ENCODE results near the gene THPO.

Gene THPO

GRCh38 chr3:184362668-184363546 is 15.1 kb downstream of the THPO start:
- DNase-seq (ENCODE audit: low read depth): peak; percentile 92

GRCh38 chr3:184361932-184362667 is 15.9 kb downstream of the THPO start:
- DNase-seq (ENCODE audit: low read depth): no peak

GRCh38 chr3:184361532-184361931 is 16.5 kb downstream of the THPO start, which contains the start of the genes CLCN2 and POLR2H:
Gene CLCN2 (minus strand): TSS chr3:184361605. CDS start chr3:184361479, 126 bp downstream.
Gene POLR2H (plus strand): TSS chr3:184361710. CDS start chr3:184363493, 1,783 bp downstream.
- DNase-seq (ENCODE audit: low read depth): no peak

GRCh38 chr3:184360929-184361531 is 17.0 kb downstream of the THPO start:
- no peak for DNase-seq (ENCODE audit: low read depth)

GRCh38 chr3:184360070-184360928 is 17.7 kb downstream of the THPO start:
- DNase-seq (ENCODE audit: low read depth): no peak

GRCh38 chr3:184359610-184360009 is 18.4 kb downstream of the THPO start:
- no peak for DNase-seq (ENCODE audit: low read depth)

GRCh38 chr3:184358921-184359350 is 19.1 kb downstream of the THPO start:
- no peak for DNase-seq (ENCODE audit: low read depth)

GRCh38 chr3:184358124-184358767 is 19.8 kb downstream of the THPO start:
- no peak for DNase-seq (ENCODE audit: low read depth)

- DNase-seq (ENCODE audit: low read depth): no peak
Observed at GRCh38 chr3:184357248-184358123, 20.5 kb downstream of the THPO start.

- no peak for DNase-seq (ENCODE audit: low read depth)
Observed at GRCh38 chr3:184355261-184356040, 22.6 kb downstream of the THPO start.

GRCh38 chr3:184354754-184355153 is 23.3 kb downstream of the THPO start:
- no peak for DNase-seq (ENCODE audit: low read depth)

GRCh38 chr3:184354121-184354728 is 23.8 kb downstream of the THPO start:
- peak; percentile 47 for DNase-seq (ENCODE audit: low read depth)

GRCh38 chr3:184353546-184353941 is 24.5 kb downstream of the THPO start:
- no peak for DNase-seq (ENCODE audit: low read depth)

- no peak for DNase-seq (ENCODE audit: low read depth)
Observed at GRCh38 chr3:184352897-184353545, 25.0 kb downstream of the THPO start.

- no peak for DNase-seq (ENCODE audit: low read depth)
Observed at GRCh38 chr3:184352149-184352785, 25.7 kb downstream of the THPO start.

GRCh38 chr3:184351511-184352148 is 26.4 kb downstream of the THPO start:
- DNase-seq (ENCODE audit: low read depth): no peak

- no peak for DNase-seq (ENCODE audit: low read depth)
Observed at GRCh38 chr3:184350618-184351017, 27.4 kb downstream of the THPO start.

All from activated gamma-delta T cell treated with anti-CD3 and anti-CD28 coated beads, Interleukin-2, amount 50 U/mL, for 16 hours (primary cell).